ENCODE results near the gene IQCE.

GRCh38 chr7:2651336-2651735 lies 92.6 kb downstream of the IQCE start:
- TF ChIP-seq POLR2A (IDR thresholded peaks at IDR 0.05) (no peak), CTCF (IDR thresholded peaks at IDR 0.05) (no peak)
